ENCODE results near the gene ARID4B. TPM values are rescaled to one million over a fixed set of nuclear protein-coding genes. Genes with fewer than 3 reads are reported as not detected.
A peak's percentile ranks its signal among the peaks of the same experiment; 100 is the strongest.

ARID4B gene
- total RNA-seq, 1 experiment from 2014 or later, result 56.6 TPM

- intact Hi-C loops (cut with micrococcal nuclease; ENCODE audit: unreplicated experiment), result no loop called here
- peaks cover 30% of the 10 kb centered on the region for H3K4me1 Mint-ChIP-seq (ENCODE audit: low read depth, unreplicated experiment)
- no peak for TF ChIP-seq CTCF (IDR thresholded peaks at IDR 0.05; ENCODE audit: unreplicated experiment)
- CTCF ChIA-PET, result interaction anchor here (1.4 kb wide), 1 partner anchor 22 kb away, joined by 3 read pairs; no protein-coding TSS in a partner anchor
- peak overlapping the region; percentile 98 for H3K4me3 Mint-ChIP-seq (ENCODE audit: low read depth, unreplicated experiment)
- DNase-seq, result no peak
- BruUV-seq (replicated peaks), result no TSS peak
- H3K9me3 Mint-ChIP-seq (ENCODE audit: low read depth, unreplicated experiment), result no peaks in the 10 kb centered on the region
- peaks cover 61% of the 10 kb centered on the region for H3K36me3 Mint-ChIP-seq (ENCODE audit: insufficient read depth, unreplicated experiment)
- no peaks in the 10 kb centered on the region for H3K27me3 Mint-ChIP-seq (ENCODE audit: unreplicated experiment)
- peak overlapping the region; percentile 96 for H3K27ac Mint-ChIP-seq (ENCODE audit: unreplicated experiment)
Observed at GRCh38 chr1:235127203-235127602, 200.8 kb downstream of the ARID4B start.

GRCh38 chr1:235124665-235125064, 203.3 kb downstream of the ARID4B start:
- no peak overlapping the region for H3K4me3 Mint-ChIP-seq (ENCODE audit: low read depth, unreplicated experiment)
- no peak overlapping the region for H3K27ac Mint-ChIP-seq (ENCODE audit: unreplicated experiment)
- H3K36me3 Mint-ChIP-seq (ENCODE audit: insufficient read depth, unreplicated experiment), result peaks cover 73% of the 10 kb centered on the region
- no TSS peak for BruUV-seq (replicated peaks)
- H3K4me1 Mint-ChIP-seq (ENCODE audit: low read depth, unreplicated experiment), result peaks cover 32% of the 10 kb centered on the region
- intact Hi-C loops (cut with micrococcal nuclease; ENCODE audit: unreplicated experiment), result no loop called here
- no peak for DNase-seq
- TF ChIP-seq CTCF (IDR thresholded peaks at IDR 0.05; ENCODE audit: unreplicated experiment), result no peak
- CTCF ChIA-PET, result no interaction called here
- H3K9me3 Mint-ChIP-seq (ENCODE audit: low read depth, unreplicated experiment), result no peaks in the 10 kb centered on the region
- H3K27me3 Mint-ChIP-seq (ENCODE audit: unreplicated experiment), result no peaks in the 10 kb centered on the region

- no TSS peak for BruUV-seq (replicated peaks)
- intact Hi-C loops (cut with micrococcal nuclease; ENCODE audit: unreplicated experiment), result no loop called here
- Mint-ChIP-seq H3K36me3 (ENCODE audit: insufficient read depth, unreplicated experiment) (peaks cover 77% of the 10 kb centered on the region), H3K27me3 (ENCODE audit: unreplicated experiment) (no peaks in the 10 kb centered on the region), H3K27ac (ENCODE audit: unreplicated experiment) (no peak overlapping the region), H3K4me3 (ENCODE audit: low read depth, unreplicated experiment) (no peak overlapping the region), H3K4me1 (ENCODE audit: low read depth, unreplicated experiment) (peaks cover 32% of the 10 kb centered on the region), H3K9me3 (ENCODE audit: low read depth, unreplicated experiment) (no peaks in the 10 kb centered on the region)
- CTCF ChIA-PET, result no interaction called here
- no peak for TF ChIP-seq CTCF (IDR thresholded peaks at IDR 0.05; ENCODE audit: unreplicated experiment)
- DNase-seq, result no peak
Observed at GRCh38 chr1:235124111-235124510, 203.9 kb downstream of the ARID4B start.

- Mint-ChIP-seq H3K4me3 (ENCODE audit: low read depth, unreplicated experiment) (no peak overlapping the region), H3K9me3 (ENCODE audit: low read depth, unreplicated experiment) (no peaks in the 10 kb centered on the region), H3K27me3 (ENCODE audit: unreplicated experiment) (no peaks in the 10 kb centered on the region), H3K27ac (ENCODE audit: unreplicated experiment) (peak overlapping the region; percentile 7), H3K36me3 (ENCODE audit: insufficient read depth, unreplicated experiment) (peaks cover 75% of the 10 kb centered on the region), H3K4me1 (ENCODE audit: low read depth, unreplicated experiment) (peaks cover 32% of the 10 kb centered on the region)
- intact Hi-C loops (cut with micrococcal nuclease; ENCODE audit: unreplicated experiment), result no loop called here
- CTCF ChIA-PET, result interaction anchor here (0.6 to 1.6 kb wide), 2 partner anchors 17 to 18 kb away, joined by 3 to 7 read pairs; no protein-coding TSS in a partner anchor
- no peak for TF ChIP-seq CTCF (IDR thresholded peaks at IDR 0.05; ENCODE audit: unreplicated experiment)
- no peak for DNase-seq
- no TSS peak for BruUV-seq (replicated peaks)
Observed at GRCh38 chr1:235122348-235122747, 205.6 kb downstream of the ARID4B start.

Small RNAs within 50 kb of the gene (microRNA-seq; reads per million reads assigned to microRNA genes)
- gene MIR4753, result 2.1 reads per million

Other genes with a start within 250 kb of the ARID4B start
- gene TOMM20, start 199.3 kb downstream of the ARID4B start, total RNA-seq (2022), result 120 and 151 TPM in 2 replicates
- gene RBM34, start 166.9 kb downstream of the ARID4B start, total RNA-seq (2022), result 79.8 and 89.1 TPM in 2 replicates
- gene GGPS1, start 391 bp upstream of the ARID4B start, total RNA-seq (2022), result 40.5 and 45.6 TPM in 2 replicates
- 19.0 and 31.3 TPM in 2 replicates for gene TBCE, start 39.2 kb upstream of the ARID4B start, total RNA-seq (2022)
- gene B3GALNT2, start 176.3 kb upstream of the ARID4B start, total RNA-seq (2022), result 28.9 and 35.3 TPM in 2 replicates